HCEC 1CT (cell line): ENCODE data around the gene KY.

Experiments used
- DNase-seq: peaks from one replicate; pipeline ENCODE4 v3.0.0-alpha.2; 2017

The KY gene

GRCh38 chr3:134618478-134619300 is 32.1 kb downstream of the KY start:
- DNase-seq, result no peak

- no peak for DNase-seq
Measured at GRCh38 chr3:134617608-134618477, 33.0 kb downstream of the KY start.

DNA sequence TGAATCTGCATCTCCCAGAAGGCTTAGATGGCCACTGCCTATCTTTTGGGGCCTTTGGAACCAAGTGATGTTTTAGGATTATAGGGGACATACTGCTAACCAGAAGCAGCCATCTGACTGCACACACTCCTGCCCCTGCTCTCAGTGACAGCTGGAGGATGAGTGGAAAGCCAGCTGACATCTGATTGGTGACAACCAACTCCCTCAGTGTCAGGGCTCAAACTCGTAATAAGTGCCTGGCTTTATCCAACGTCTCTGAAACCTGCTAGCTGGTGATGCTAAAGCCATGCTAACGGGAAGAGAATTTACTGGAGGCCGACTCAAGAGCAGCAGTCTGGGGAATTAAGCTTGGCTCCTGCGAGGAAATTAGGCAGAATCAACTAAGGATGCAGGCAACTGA is 35.1 kb downstream of the KY start:
- no peak for DNase-seq

DNA sequence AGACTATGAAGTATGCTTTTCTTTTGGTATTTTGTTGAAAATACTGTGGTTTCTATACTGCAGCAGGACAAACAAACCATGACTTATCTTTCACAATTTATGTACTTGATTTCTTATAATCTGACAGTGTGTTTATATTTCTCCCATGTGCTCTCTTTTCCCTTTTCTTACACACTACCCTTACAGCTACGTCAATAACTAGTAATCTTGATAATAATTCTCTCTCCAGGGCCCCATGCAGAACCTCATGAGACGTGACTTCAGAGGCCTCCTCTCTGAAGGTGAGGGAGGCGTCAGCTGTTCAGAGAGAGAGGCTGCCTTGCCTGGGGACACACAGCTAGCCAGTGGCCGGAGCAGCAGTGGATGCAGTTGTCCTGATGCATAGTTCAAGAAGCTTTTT is 35.9 kb downstream of the KY start:
- DNase-seq, result no peak

- no peak for DNase-seq
Measured at GRCh38 chr3:134613006-134613520, 37.8 kb downstream of the KY start.

DNA sequence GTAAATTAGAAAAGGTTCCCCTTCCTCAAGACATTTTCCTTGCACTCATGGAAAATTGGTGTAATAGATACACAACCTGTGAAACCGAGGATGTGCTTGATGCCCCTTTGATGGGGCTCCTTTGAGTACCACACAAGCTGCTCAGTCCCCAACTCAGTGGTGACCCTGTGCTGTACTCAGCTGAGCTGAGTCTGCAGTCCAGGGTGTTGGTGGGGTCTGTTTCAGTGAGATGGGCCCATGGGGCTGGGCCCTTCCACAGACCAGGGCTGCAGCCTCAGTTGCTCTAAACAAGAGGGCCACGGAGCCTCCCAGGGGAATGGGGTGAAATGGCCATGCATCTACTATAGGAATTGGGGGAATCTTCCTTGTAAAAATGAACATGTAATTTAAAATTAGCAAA is 39.3 kb downstream of the KY start:
- DNase-seq, result no peak

DNA sequence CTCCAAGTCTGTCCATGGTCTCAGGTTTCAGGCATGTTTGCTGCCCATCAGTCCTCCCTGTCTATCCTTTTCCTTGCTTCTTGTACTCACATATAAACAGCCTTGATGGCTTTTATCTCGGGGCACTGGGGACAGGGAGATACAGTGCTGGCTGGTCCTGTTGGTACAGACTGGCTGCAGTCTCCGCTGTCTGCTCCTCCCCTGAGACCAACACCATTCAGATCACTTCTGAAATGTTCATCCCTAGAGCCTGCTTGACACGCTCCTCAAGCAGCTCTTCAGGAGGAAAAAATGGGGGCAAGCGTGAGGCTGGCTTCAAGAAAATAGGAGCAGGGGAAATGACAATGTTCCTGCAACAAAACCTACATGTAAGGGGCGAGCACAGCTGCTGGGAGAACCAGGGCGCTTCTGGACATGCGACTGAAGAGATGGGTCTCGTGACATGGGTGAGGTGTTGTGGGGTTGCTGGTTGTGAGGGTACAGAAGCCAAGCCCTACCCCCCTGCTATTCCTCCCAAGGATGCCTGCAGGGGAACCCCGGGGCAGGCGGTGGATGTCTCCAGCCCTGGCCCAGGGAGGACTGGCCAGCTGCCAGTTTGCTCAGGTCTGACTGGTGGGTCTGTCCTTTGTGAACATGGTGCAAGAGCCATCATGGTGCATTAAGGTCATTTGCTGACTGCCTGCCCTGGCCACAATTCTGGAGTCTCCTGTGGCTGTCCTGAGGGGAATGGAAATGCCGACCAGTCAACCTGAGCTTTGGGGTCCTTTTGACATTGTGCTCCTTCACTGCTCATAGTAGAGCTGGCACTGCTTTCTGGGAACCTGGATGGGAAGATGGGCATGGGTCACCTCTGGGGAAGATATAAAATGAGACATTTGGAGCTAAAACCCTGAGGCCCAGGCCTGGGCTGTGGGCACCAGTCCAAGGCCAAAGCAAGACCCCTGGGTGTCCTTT is 40.1 kb downstream of the KY start:
- no peak for DNase-seq

GRCh38 chr3:134609821-134610431 is 40.9 kb downstream of the KY start:
- DNase-seq, result no peak

- no peak for DNase-seq
Measured at GRCh38 chr3:134608771-134609435, 41.9 kb downstream of the KY start.

GRCh38 chr3:134608023-134608770 is 42.6 kb downstream of the KY start:
- no peak for DNase-seq

GRCh38 chr3:134607054-134608022 is 43.5 kb downstream of the KY start:
- no peak for DNase-seq

GRCh38 chr3:134606033-134607025 is 44.5 kb downstream of the KY start:
- DNase-seq, result no peak

DNA sequence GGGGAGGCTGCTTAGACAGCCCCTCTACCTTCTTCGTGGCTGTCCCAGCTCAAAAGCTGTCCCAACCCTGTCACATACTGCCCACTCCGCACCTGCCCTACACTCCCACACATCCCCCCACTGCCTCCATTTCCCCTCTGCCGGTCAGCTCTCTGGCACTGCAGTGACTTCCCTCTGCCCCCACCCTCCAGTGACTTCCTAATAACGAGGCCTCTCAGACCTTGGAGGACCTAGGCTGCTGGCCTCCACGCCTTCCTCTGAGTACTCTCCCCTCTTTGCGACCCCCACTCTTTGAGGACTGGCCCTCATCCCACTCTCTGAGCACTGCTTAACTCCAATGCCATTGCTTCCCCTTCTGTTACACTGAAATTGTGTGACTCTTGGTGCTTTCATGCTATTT is 45.3 kb downstream of the KY start:
- no peak for DNase-seq

- DNase-seq, result no peak
Measured at GRCh38 chr3:134603956-134604355, 46.9 kb downstream of the KY start.

DNA sequence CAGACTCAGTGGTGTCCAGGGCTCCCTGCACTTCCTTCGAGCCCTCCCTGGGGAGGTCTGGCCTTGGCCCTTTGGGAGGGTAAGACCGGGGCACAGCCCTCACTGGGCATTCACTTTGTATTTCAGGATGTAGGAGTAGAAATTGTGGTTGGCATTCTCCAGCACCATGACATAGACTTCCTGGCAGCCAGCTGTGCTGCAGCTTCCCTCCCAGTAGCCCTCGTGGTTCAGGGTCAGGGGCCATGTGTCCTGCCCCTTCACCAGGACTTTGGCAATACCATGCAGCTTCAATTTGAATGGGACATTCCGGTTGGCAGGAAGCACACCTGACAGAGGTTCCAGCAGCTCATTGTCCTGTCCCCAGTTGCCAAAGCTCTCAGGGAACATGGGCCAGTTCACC is 47.3 kb downstream of the KY start:
- no peak for DNase-seq

GRCh38 chr3:134602440-134602814 is 48.4 kb downstream of the KY start:
- no peak for DNase-seq

DNA sequence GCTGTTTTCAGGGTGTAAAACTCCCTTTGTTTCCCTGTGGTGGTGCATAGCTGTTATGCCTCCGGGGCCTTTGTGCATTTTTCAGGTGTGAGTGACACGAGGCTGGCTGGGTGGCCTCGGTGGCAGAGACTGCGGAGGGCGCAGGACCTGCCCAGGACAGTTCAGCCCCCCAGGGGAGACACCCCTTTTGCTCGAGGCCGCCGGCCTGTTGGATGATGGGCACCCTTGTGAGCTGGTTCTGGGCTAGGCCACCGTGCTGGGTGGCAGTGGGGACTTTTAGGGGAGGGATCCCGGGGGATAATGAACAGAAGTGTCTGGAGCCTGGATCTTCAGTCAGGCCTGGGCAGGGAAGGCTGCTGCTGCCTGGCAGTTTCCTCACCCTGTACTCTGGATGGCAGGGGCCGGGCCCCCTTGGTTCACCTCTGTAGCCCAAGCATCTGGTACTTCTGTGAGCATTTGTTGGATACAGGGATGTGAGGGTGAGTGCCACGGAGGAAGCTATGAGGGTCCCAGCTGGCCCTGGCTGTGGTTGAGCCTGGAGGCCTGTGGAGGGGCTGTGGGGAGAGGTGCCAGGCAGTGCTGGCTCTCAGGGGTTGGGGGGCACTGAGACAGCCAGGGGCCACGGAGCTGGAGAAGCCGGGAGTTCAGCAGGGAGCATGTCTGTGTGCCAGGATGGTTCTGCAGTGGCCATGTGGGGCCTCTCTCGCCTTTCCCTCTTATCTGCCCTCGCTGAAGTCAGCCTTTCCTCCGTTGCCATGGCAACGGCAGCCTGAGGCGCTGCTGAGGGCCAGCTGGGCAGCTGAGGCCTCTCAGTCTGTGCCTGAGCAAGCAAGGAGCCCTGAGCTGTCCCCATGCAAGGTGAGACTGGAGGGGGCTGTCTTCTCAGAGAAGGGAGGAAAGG is 49.0 kb downstream of the KY start:
- DNase-seq, result peak; percentile 16
